HG03045 (cell line): Measurements from ENCODE around the gene HS2ST1.

ENCODE experiments used
- ATAC-seq: cut with Tn5 transposase; IDR thresholded peaks from one replicate; pipeline ENCODE4 v1.9.1; 2021; ENCODE audit warnings: mild to moderate bottlenecking, moderate library complexity; ENCODE audit not compliant: unreplicated experiment

Gene HS2ST1

DNA sequence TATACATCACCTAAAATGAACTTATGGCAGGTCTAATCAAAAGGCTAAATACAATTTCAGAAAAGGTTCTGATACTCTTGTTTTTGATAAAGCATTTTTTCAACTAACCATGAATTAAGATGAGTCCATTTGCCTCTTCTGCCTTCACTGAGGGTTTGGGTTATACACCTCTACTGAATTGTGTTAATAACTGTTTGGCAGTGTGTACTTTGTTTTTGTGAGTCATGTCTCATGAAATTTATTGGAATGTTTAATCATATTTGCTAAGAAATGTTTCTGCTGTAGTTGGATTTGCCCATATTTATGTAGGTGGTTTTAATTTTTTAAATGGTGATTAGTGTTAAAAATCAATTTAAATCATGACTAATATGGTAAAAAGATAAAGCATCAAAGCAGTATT, 190.5 kb downstream of the HS2ST1 start:
- no peak for ATAC-seq

DNA sequence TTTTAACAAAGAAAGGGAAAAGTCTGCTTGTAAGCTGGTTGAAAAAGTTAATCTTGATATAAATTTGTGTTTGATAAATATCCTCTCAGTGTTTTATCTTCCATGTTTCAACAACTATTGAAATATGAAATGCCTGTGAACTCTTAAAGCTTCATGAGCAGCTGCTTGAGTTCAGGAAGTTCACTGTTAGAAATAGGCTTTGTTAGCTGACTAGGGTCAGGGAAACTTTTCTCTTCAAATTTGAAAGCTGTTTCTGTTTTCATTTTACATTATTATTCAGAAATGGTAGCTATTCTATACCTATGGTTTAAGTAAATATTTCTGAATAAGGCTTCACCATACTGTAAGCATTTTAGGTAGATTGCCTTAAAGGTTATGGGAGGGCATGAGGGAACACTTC, 191.7 kb downstream of the HS2ST1 start:
- ATAC-seq = no peak

DNA sequence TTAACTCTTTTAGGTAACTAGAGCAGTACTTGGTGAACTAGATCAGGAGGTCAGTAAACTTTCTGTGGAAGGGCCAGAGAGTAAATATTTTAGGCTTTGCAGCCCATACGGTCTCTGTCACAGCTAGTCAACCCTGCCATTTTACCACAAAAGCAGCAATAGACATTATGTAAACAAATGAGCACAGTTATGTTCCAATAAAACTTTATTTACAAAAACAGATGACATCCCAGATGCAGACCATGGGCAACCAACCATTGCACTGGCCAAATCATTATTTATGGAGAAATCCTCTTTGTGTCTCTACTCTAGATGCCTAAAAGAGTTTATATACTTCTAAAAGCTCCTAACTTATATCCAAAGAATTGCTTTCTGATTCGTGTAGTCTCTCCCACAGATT, 192.4 kb downstream of the HS2ST1 start:
- ATAC-seq = no peak

DNA sequence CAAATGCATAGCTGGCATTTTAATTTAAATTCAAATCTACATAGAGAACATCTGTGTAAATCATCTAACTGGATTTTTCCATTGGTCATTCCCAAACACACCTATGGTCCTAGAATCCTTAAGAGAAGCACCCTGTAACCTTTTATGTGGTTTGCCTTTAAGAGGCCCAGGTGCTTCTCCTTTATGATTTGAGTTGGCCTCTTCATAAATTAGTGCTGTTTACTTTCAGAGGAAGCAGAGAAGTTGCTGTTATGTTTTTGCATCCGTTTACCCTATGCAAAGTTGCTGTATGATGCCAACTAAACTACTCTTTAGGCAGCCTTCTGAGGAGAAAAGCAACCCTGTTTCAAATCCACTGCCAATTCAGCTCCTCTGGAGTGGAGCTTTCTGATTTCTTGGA, 193.8 kb downstream of the HS2ST1 start:
- no peak for ATAC-seq

DNA sequence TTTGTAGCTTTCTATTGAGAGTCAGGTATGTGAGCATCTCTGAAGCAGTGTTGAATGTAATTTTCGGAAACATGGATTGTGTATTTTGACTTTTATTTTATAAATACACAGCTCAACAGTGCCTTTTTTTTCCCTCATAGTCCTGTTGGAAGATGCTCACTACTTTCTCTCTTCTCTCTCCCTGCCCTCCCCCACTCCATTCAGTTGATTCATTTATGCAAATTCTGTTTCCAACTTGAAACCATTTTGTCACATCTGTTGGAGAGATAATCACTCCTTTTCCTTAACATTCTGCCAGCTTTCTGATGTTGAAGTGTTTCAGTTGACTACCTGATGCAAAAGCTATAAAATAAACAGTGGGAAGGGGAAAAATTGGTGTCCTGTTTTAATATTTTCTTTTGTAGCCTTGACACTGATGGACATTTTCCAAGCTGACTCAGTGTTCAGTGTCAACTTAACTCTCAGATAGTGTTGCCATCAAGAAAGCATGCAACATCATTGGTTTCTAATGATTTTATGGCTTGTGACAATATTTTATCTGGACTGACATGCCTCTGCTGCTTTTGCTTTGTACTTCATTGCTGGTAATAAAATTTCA, 194.5 kb downstream of the HS2ST1 start:
- no peak for ATAC-seq

DNA sequence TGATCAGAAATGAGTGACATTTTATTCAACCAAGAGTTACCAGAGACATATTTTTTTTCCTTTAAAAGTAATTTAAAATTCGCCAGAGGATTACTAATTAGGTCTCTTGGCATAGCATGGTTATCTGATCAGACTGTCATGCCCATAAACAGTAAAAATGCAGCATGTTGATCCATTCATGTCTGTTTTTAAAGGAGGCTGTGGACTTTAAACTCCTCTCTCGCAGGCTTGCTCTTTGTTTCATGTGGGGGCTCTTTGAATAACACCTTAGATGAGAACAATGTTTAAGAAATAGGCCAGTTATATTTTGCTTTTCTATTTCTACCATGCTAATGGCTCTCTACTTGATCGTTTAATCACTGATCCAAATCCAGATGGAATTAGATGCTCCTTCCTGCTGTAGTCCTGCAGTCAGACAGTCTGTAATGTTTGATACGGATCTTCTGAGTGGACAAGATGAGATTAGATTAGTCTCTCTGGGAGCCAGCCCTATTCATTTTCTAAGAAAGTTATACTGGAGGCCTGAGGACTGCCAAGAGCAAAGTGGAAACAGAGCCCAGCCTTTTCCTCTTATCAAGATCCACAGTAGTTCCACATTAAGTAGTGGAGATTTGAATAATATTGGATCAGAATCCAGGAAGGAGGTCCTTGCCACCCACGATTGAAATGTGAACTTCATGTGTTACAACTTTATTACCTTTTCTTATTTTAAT, 197.4 kb downstream of the HS2ST1 start:
- no peak for ATAC-seq

DNA sequence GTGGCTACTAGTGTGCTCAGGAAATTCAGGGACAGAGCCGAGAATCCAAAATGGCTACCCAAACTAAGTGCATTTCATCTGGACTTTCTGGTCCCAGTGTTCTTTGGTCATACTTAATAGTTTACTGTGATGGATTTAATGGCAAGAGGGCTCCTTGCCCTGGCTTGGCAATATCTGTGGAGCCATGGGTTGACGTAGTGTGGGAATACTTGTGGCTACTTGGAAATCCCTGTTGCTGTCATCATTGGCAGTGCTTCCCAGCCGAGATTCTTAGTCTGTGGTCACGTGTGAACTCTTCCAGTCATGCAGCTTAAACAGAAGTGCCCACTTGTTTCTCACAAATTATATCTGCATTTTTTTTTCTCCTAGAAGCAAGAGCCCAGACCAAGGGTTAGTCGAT, 198.9 kb downstream of the HS2ST1 start:
- no peak for ATAC-seq

DNA sequence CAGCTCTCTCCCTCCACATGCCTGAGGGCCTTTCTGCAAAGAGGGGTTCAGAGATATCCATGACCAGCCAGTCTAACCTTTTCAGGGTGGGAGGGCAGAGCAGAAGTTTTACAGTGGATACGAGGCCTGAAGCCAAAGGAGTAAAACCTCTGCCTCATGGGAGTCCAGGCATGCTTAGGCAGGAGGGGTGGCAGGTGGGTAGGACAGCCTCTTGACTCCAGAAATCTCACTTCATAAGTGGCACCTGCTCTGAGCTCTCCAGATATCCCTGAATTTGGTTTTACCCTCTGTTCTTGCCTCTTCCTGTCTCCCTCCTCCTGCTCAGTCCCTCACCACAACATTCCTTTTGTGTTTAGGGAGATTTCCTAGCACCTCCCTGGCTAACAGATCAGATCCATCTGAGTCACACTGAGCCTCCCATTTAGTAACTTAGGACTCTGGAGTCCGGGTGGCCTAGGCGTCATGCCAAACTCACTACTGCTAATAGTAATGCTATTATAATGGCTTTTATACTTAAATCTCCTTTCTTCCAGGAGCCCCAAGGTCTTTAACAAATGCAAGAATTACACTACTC, 201.0 kb downstream of the HS2ST1 start:
- ATAC-seq = no peak

DNA sequence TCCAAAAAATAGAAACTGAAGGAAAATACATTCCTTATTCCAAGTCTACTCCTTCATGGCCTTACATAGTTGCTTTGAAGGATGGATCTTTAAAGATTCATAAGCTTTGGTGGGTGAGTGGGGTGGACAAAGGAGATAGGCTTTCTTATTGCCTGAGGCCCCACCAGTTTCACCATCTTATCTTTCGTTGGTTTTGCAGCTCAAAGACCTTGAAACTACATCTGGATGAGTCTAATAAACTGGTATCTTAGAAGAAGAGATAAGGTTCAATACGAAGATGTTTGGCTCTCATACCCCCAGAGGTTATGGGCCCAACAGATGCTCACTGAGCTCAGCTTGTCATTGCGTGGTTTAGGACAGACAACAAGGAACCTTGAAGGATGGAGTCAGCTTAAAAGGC, 201.5 kb downstream of the HS2ST1 start:
- ATAC-seq = no peak

DNA sequence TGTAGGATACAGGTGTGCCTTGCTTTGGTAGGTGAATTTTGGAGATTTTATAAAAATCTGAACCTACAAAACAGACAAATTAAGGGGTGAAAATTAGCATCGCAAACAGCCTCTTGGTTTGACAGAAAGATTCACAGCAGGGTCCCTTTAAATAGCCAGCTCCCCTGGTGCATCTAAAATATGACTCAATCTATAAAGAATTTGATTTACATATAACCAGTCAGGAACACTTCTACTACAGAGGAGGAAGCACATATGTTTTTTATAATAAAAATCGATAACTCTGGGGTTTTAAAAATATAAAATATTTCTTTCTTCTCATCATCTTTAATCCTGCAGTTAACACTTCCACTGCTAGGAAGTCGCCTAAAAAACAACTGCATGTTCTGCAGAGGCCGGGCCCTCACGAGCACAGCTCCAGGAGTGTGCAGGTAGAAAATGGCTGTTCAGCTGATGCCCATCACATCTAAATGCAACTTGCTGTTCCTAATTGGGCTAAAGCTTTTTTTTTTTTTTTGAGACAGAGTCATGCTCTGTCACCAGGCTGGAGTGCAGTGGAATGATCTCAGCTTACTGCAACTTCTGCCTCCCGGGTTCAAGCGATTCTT, 203.4 kb downstream of the HS2ST1 start:
- ATAC-seq = no peak

DNA sequence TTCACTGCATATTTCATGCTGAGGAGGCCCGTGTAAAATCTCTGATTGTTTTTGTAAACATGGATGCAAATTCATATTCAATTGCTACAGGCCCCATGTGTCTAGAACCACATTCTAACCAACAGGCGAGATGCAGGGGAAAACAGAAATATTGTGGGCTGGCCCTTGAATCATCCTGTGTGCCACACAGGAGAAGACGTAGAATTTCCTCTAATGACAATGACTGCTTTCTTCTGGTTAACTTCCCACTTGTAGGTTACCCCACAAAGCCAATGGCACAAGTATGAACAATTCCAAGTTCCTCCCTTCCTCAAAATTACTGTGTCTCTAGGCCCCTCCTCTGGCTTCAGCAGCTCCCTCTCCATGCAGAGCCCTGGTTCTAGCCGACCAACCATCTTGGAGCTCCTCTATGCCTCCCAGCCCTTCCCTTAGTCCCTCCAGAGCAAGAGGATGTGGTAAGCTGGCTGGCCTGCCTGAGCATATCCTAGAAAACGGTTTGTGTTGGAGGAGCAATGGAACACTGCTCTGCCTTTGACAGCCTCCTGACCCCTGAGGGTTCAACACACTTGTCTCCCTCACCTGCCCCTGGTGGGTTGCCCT, 205.2 kb downstream of the HS2ST1 start:
- no peak for ATAC-seq

DNA sequence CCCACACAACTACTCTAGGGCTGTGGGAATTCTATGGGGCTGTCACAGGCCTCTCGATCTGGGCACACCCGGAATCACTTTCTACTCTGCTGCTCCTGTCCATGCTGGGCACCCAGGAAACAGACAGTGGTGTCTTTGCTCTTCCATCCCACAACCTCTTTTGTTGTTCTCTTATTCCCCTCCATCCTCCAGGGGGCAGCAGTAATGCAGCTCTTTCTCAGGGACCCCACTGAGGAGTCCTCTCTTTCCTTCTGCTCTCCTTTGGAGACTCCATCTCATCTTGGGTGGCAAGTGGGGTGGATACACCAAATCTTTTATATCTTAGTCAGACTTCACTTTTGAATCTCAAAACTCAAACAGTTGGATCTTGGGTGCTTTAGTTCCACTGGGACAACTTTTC, 206.3 kb downstream of the HS2ST1 start:
- ATAC-seq = no peak

DNA sequence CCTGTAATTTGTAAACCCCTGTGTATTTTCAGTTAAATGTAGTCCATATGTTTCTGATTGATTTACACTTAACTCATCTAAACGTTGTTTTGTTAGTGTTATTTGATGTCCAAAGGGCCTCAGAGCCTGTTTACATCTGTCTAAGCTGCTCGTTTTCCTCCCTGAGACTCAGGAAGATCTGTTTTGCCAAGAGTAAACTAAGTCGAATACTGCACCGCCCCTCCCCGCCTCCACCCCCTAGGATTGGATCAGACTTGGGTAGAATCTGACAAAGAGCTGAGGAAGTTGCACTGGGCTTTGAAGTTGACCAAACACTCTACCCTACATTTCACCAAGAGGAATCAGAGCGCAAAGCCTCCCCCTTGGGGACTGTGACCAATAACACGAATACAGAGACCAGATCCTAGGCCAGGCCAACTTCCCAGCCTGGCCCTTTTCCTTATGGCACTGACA, 207.3 kb downstream of the HS2ST1 start:
- no peak for ATAC-seq

DNA sequence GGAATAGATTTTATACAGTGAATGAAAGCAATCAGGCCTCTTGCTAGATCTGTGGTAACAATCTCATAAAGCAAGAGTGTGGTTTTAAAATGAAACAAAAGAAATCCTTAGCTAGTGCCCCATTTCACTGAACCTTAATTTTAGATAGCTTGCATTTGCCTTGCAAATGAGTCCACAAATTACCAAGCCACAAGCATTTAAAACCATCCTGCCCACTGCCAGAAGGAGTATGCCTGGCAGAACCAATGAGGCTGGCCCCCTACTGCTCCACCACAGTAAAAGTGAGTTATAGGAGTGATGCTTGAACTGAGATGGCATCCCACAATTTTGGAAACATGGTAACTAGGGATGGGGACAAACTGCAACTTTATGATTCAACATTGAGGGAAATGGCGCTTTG, 207.8 kb downstream of the HS2ST1 start:
- no peak for ATAC-seq

DNA sequence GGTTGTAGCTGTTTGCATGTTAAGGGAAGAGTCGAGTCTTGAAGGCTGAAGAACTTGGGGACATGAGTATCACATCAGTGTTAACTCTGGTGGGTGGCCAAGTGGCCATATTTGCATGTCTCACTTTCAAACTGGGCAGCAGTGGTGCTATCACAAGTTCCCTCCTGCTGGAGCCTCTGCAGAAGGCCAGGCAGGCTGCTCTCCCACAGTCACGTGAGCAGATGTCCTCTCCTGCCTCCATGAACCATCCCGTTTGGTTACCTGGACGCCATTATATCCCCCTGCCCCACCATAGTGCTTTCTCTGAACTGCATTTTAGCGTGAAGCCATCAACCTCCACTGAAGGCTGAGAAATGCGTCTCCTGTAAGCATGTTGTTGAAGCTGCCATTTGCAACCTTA, 209.2 kb downstream of the HS2ST1 start:
- ATAC-seq = no peak

DNA sequence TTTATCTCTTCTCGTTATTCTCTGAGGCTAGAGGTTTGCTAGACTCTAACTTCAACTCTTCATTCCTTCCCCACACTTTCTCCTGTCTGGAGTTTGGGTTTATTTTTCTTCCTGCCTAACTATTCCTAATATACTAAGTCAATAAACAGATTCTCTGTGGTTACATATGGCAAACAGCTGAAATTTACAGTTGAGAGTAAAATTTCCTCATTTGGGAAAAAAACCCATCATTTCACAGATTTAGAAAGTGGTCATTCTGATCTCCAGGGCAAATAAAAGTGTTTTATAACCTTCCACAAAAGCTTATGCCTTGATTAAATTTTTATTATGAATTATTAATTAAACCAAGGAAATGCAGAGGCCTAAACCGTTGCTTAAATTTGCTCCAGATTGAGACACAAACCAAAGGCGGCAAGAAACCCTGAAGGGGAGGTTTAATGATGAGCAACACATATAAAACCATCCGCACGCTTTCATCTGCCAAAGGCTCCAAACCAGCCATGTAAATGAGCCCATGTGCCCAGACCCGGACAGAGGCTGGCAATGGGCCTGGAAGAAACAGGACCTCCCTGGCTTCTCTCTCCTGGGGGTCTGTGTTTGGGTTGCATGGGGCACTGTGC, 212.6 kb downstream of the HS2ST1 start:
- no peak for ATAC-seq

DNA sequence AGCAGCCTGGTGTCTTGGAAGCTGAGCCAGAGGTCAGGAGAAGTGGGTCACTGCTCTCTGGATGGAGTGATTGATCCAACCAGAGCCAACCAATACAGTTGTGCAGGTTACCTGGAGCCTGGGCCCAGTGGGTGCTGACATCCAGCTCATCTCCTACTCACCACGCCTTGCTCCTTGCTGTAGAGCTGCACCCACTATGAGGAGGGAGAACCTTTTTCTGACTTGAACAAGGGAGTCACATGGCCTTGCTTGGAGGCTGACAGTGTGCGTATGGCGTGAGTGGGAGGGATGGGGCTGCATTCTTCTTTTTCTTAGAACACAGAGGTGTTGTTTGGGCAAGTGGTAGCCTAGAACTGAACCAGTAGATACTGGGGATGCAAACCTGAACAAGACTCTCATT, 213.1 kb downstream of the HS2ST1 start:
- no peak for ATAC-seq

DNA sequence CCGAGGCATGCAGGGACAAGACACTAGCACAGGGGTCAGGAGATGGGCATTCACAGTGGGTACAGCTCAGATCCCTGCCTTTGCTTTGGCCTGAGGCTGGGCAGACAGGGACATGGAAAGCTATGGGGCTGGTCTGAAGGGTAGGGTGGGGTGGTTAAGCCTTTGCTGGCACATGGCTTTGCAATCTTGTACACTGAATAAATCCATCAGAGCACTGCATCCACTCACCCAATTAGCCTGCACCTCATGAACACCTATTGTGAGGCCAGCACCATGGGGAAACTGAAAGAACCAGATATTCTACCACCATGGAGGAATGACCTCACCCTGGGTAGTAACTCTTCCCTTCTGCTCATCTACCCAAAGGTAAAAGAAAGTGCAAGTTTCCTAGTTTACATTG, 214.6 kb downstream of the HS2ST1 start:
- ATAC-seq = no peak

DNA sequence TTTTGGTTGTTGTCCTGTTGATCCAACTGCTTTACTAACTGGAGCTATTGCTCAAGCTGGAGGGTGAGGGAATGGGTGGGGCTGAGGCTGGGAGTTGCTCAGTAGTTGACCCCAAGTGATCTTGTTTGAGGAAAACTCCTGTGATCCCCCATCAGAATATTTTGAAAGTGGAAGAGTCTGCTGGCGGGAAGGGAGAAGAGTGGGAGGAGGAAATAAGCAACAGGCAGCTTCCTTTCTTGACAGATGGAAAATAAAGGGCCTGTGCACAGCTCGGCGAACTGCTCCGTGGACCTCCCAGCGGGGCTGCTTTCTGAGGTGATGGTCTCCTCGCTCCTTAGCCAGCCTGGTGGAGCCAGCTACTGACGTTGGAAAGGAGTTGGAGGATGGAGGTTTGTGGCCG, 215.2 kb downstream of the HS2ST1 start:
- no peak for ATAC-seq

DNA sequence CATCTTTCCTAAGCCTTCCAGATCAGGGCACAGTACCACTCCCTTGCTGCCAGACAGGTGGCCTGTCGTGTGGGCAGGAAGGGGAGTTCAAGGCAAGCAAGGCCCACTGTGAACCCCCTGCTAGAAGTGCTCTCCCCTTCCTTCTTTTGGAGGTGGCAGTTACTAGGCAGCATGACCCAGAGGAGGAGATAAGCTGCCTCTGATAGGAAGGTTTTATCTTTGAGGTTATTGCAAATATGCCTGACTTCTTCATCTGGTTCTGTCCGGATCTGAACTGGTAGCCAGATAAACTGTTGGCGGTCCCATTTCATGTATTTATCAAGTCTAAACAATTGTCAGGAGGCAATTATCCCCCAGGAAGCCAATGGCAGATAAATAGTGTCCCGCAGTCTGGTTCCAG, 216.0 kb downstream of the HS2ST1 start:
- ATAC-seq = no peak

DNA sequence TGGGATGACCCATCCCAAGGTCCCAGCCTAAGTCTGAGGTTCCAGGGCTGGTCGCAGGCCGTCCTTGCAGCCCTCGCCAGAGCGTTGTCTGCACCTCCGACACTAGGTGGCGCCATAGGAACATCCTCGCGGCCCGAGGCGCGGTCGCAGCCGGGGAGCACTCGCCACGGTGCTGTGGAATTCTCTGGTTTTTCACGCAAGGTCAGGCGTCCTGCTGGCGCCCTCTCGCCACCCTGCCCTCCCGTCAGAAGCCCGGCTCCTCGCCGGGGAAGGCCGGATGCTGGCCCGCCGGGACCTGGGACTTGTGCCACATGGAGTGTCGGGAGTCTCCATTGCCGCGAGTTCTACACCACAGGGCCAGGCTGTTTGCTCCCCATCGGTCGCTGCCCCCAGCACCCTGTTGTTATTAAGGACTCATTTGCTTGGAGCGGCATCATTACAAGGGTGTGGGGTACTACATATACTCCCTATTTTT, 217.4 kb downstream of the HS2ST1 start:
- peak; percentile 96 for ATAC-seq
